ENCODE results near the gene PPFIA2.

PPFIA2 gene

GRCh38 chr12:81520064-81520945, 238.8 kb downstream of the PPFIA2 start:
- Histone ChIP-seq H3K36me3 (ENCODE audit: control insufficient read depth in 2 of 2, insufficient read depth in 2 of 2, low read length in 2 of 2) (no peaks in the 10 kb centered on the region), H3K9ac (ENCODE audit: low read depth in 1 of 2, low read length in 2 of 2) (no peak overlapping the region), H3K27ac (ENCODE audit: low read depth in 2 of 2, low read length in 2 of 2) (no peak overlapping the region), H3K4me1 (ENCODE audit: control insufficient read depth in 2 of 2, insufficient read depth in 2 of 2, low read length in 2 of 2) (no peaks in the 10 kb centered on the region), H3K27me3 (ENCODE audit: control insufficient read depth in 2 of 2, insufficient read depth in 2 of 2, low read length in 2 of 2) (no peaks in the 10 kb centered on the region), H3K9me3 (ENCODE audit: control insufficient read depth in 2 of 2, low read length in 2 of 2) (no peaks in the 10 kb centered on the region), H3K4me3 (ENCODE audit: low read length in 2 of 2) (peak overlapping the region; percentile 5 to 38)

- Histone ChIP-seq H3K9ac (ENCODE audit: low read depth in 1 of 2, low read length in 2 of 2) (no peak overlapping the region), H3K4me3 (ENCODE audit: low read length in 2 of 2) (no peak overlapping the region), H3K4me1 (ENCODE audit: control insufficient read depth in 2 of 2, insufficient read depth in 2 of 2, low read length in 2 of 2) (no peaks in the 10 kb centered on the region)
Measured at GRCh38 chr12:81518638-81519037, 240.5 kb downstream of the PPFIA2 start.

GRCh38 chr12:81517296-81517695, 241.9 kb downstream of the PPFIA2 start:
- no peak overlapping the region for H3K9ac ChIP-seq (ENCODE audit: low read depth in 1 of 2, low read length in 2 of 2)
- H3K4me1 ChIP-seq (ENCODE audit: control insufficient read depth in 2 of 2, insufficient read depth in 2 of 2, low read length in 2 of 2) = no peaks in the 10 kb centered on the region
- H3K9me3 ChIP-seq (ENCODE audit: control insufficient read depth in 2 of 2, low read length in 2 of 2) = no peaks in the 10 kb centered on the region
- H3K36me3 ChIP-seq (ENCODE audit: control insufficient read depth in 2 of 2, insufficient read depth in 2 of 2, low read length in 2 of 2) = no peaks in the 10 kb centered on the region
- H3K27ac ChIP-seq (ENCODE audit: low read depth in 2 of 2, low read length in 2 of 2) = no peak overlapping the region
- no peak overlapping the region for H3K4me3 ChIP-seq (ENCODE audit: low read length in 2 of 2)
- H3K27me3 ChIP-seq (ENCODE audit: control insufficient read depth in 2 of 2, insufficient read depth in 2 of 2, low read length in 2 of 2) = no peaks in the 10 kb centered on the region

More at GRCh38 chr12:81518638-81519037, 240.5 kb downstream of the PPFIA2 start:
- H3K36me3 ChIP-seq (ENCODE audit: control insufficient read depth in 2 of 2, insufficient read depth in 2 of 2, low read length in 2 of 2) = no peaks in the 10 kb centered on the region
- no peaks in the 10 kb centered on the region for H3K27me3 ChIP-seq (ENCODE audit: control insufficient read depth in 2 of 2, insufficient read depth in 2 of 2, low read length in 2 of 2)
- no peak overlapping the region for H3K27ac ChIP-seq (ENCODE audit: low read depth in 2 of 2, low read length in 2 of 2)
- H3K9me3 ChIP-seq (ENCODE audit: control insufficient read depth in 2 of 2, low read length in 2 of 2) = no peaks in the 10 kb centered on the region

- Histone ChIP-seq H3K36me3 (ENCODE audit: control insufficient read depth in 2 of 2, insufficient read depth in 2 of 2, low read length in 2 of 2) (no peaks in the 10 kb centered on the region), H3K9ac (ENCODE audit: low read depth in 1 of 2, low read length in 2 of 2) (no peak overlapping the region), H3K27ac (ENCODE audit: low read depth in 2 of 2, low read length in 2 of 2) (no peak overlapping the region), H3K4me3 (ENCODE audit: low read length in 2 of 2) (no peak overlapping the region), H3K27me3 (ENCODE audit: control insufficient read depth in 2 of 2, insufficient read depth in 2 of 2, low read length in 2 of 2) (no peaks in the 10 kb centered on the region), H3K4me1 (ENCODE audit: control insufficient read depth in 2 of 2, insufficient read depth in 2 of 2, low read length in 2 of 2) (no peaks in the 10 kb centered on the region), H3K9me3 (ENCODE audit: control insufficient read depth in 2 of 2, low read length in 2 of 2) (no peaks in the 10 kb centered on the region)
Measured at GRCh38 chr12:81502912-81503695, 256.0 kb downstream of the PPFIA2 start.

GRCh38 chr12:81500788-81501187, 258.4 kb downstream of the PPFIA2 start:
- H3K9ac ChIP-seq (ENCODE audit: low read depth in 1 of 2, low read length in 2 of 2) = no peak overlapping the region
- no peaks in the 10 kb centered on the region for H3K36me3 ChIP-seq (ENCODE audit: control insufficient read depth in 2 of 2, insufficient read depth in 2 of 2, low read length in 2 of 2)
- no peak overlapping the region for H3K4me3 ChIP-seq (ENCODE audit: low read length in 2 of 2)
- no peak overlapping the region for H3K27ac ChIP-seq (ENCODE audit: low read depth in 2 of 2, low read length in 2 of 2)
- H3K9me3 ChIP-seq (ENCODE audit: control insufficient read depth in 2 of 2, low read length in 2 of 2) = no peaks in the 10 kb centered on the region
- no peaks in the 10 kb centered on the region for H3K4me1 ChIP-seq (ENCODE audit: control insufficient read depth in 2 of 2, insufficient read depth in 2 of 2, low read length in 2 of 2)
- H3K27me3 ChIP-seq (ENCODE audit: control insufficient read depth in 2 of 2, insufficient read depth in 2 of 2, low read length in 2 of 2) = no peaks in the 10 kb centered on the region

- Histone ChIP-seq H3K27ac (ENCODE audit: low read depth in 2 of 2, low read length in 2 of 2) (no peak overlapping the region), H3K9ac (ENCODE audit: low read depth in 1 of 2, low read length in 2 of 2) (no peak overlapping the region), H3K27me3 (ENCODE audit: control insufficient read depth in 2 of 2, insufficient read depth in 2 of 2, low read length in 2 of 2) (no peaks in the 10 kb centered on the region), H3K4me3 (ENCODE audit: low read length in 2 of 2) (no peak overlapping the region), H3K9me3 (ENCODE audit: control insufficient read depth in 2 of 2, low read length in 2 of 2) (no peaks in the 10 kb centered on the region), H3K4me1 (ENCODE audit: control insufficient read depth in 2 of 2, insufficient read depth in 2 of 2, low read length in 2 of 2) (no peaks in the 10 kb centered on the region), H3K36me3 (ENCODE audit: control insufficient read depth in 2 of 2, insufficient read depth in 2 of 2, low read length in 2 of 2) (no peaks in the 10 kb centered on the region)
Measured at GRCh38 chr12:81499809-81500208, 259.3 kb downstream of the PPFIA2 start.

GRCh38 chr12:81492131-81492720, 266.9 kb downstream of the PPFIA2 start:
- no peak overlapping the region for H3K27ac ChIP-seq (ENCODE audit: low read depth in 2 of 2, low read length in 2 of 2)

GRCh38 chr12:81472934-81473333, 286.2 kb downstream of the PPFIA2 start:
- Histone ChIP-seq H3K27ac (ENCODE audit: low read depth in 2 of 2, low read length in 2 of 2) (no peak overlapping the region), H3K9ac (ENCODE audit: low read depth in 1 of 2, low read length in 2 of 2) (no peak overlapping the region), H3K9me3 (ENCODE audit: control insufficient read depth in 2 of 2, low read length in 2 of 2) (no peaks in the 10 kb centered on the region), H3K4me1 (ENCODE audit: control insufficient read depth in 2 of 2, insufficient read depth in 2 of 2, low read length in 2 of 2) (no peaks in the 10 kb centered on the region), H3K27me3 (ENCODE audit: control insufficient read depth in 2 of 2, insufficient read depth in 2 of 2, low read length in 2 of 2) (no peaks in the 10 kb centered on the region), H3K36me3 (ENCODE audit: control insufficient read depth in 2 of 2, insufficient read depth in 2 of 2, low read length in 2 of 2) (no peaks in the 10 kb centered on the region), H3K4me3 (ENCODE audit: low read length in 2 of 2) (no peak overlapping the region)

More at GRCh38 chr12:81492131-81492720, 266.9 kb downstream of the PPFIA2 start:
- H3K9me3 ChIP-seq (ENCODE audit: control insufficient read depth in 2 of 2, low read length in 2 of 2) = no peaks in the 10 kb centered on the region
- no peaks in the 10 kb centered on the region for H3K27me3 ChIP-seq (ENCODE audit: control insufficient read depth in 2 of 2, insufficient read depth in 2 of 2, low read length in 2 of 2)
- no peak overlapping the region for H3K9ac ChIP-seq (ENCODE audit: low read depth in 1 of 2, low read length in 2 of 2)
- H3K4me3 ChIP-seq (ENCODE audit: low read length in 2 of 2) = no peak overlapping the region
- H3K36me3 ChIP-seq (ENCODE audit: control insufficient read depth in 2 of 2, insufficient read depth in 2 of 2, low read length in 2 of 2) = no peaks in the 10 kb centered on the region
- no peaks in the 10 kb centered on the region for H3K4me1 ChIP-seq (ENCODE audit: control insufficient read depth in 2 of 2, insufficient read depth in 2 of 2, low read length in 2 of 2)

- Histone ChIP-seq H3K27ac (ENCODE audit: low read depth in 2 of 2, low read length in 2 of 2) (no peak overlapping the region), H3K4me3 (ENCODE audit: low read length in 2 of 2) (no peak overlapping the region), H3K9ac (ENCODE audit: low read depth in 1 of 2, low read length in 2 of 2) (no peak overlapping the region), H3K27me3 (ENCODE audit: control insufficient read depth in 2 of 2, insufficient read depth in 2 of 2, low read length in 2 of 2) (no peaks in the 10 kb centered on the region), H3K36me3 (ENCODE audit: control insufficient read depth in 2 of 2, insufficient read depth in 2 of 2, low read length in 2 of 2) (no peaks in the 10 kb centered on the region), H3K9me3 (ENCODE audit: control insufficient read depth in 2 of 2, low read length in 2 of 2) (no peaks in the 10 kb centered on the region), H3K4me1 (ENCODE audit: control insufficient read depth in 2 of 2, insufficient read depth in 2 of 2, low read length in 2 of 2) (no peaks in the 10 kb centered on the region)
Measured at GRCh38 chr12:81470923-81471322, 288.2 kb downstream of the PPFIA2 start.

GRCh38 chr12:81468206-81468605, 290.9 kb downstream of the PPFIA2 start:
- Histone ChIP-seq H3K36me3 (ENCODE audit: control insufficient read depth in 2 of 2, insufficient read depth in 2 of 2, low read length in 2 of 2) (no peaks in the 10 kb centered on the region), H3K4me1 (ENCODE audit: control insufficient read depth in 2 of 2, insufficient read depth in 2 of 2, low read length in 2 of 2) (no peaks in the 10 kb centered on the region), H3K27ac (ENCODE audit: low read depth in 2 of 2, low read length in 2 of 2) (no peak overlapping the region), H3K9me3 (ENCODE audit: control insufficient read depth in 2 of 2, low read length in 2 of 2) (no peaks in the 10 kb centered on the region), H3K4me3 (ENCODE audit: low read length in 2 of 2) (no peak overlapping the region), H3K27me3 (ENCODE audit: control insufficient read depth in 2 of 2, insufficient read depth in 2 of 2, low read length in 2 of 2) (no peaks in the 10 kb centered on the region), H3K9ac (ENCODE audit: low read depth in 1 of 2, low read length in 2 of 2) (no peak overlapping the region)
